DMS114 treated with DMSO at 0.1 percent for 48 hours (cell line): ENCODE data around the gene ZXDC.

Experiments
- DNase-seq: peaks from one replicate; lab custom pipeline; 2025; ENCODE audit not compliant: unreplicated experiment; lab: John Stamatoyannopoulos, UW

ZXDC gene

GRCh38 chr3:126438186-126438585 lies 37.5 kb downstream of the ZXDC start:
- DNase-seq: no peak

GRCh38 chr3:126436826-126437717 lies 38.6 kb downstream of the ZXDC start:
- DNase-seq: no peak

GRCh38 chr3:126435456-126436315 lies 40.0 kb downstream of the ZXDC start:
- no peak for DNase-seq

- no peak for DNase-seq
Observed at GRCh38 chr3:126434931-126435411, 40.7 kb downstream of the ZXDC start.

GRCh38 chr3:126434264-126434590 lies 41.5 kb downstream of the ZXDC start:
- DNase-seq: no peak

- no peak for DNase-seq
Observed at GRCh38 chr3:126433496-126434263, 42.0 kb downstream of the ZXDC start.

- DNase-seq: no peak
Observed at GRCh38 chr3:126433105-126433430, 42.6 kb downstream of the ZXDC start.

- no peak for DNase-seq
Observed at GRCh38 chr3:126432361-126433104, 43.2 kb downstream of the ZXDC start.

- no peak for DNase-seq
Observed at GRCh38 chr3:126431103-126431534, 44.6 kb downstream of the ZXDC start.

- DNase-seq: no peak
Observed at GRCh38 chr3:126424751-126425150, 50.9 kb downstream of the ZXDC start.

GRCh38 chr3:126424039-126424717 lies 51.5 kb downstream of the ZXDC start:
- no peak for DNase-seq

- DNase-seq: no peak
Observed at GRCh38 chr3:126423191-126424038, 52.3 kb downstream of the ZXDC start.

GRCh38 chr3:126422571-126423091 lies 53.1 kb downstream of the ZXDC start:
- no peak for DNase-seq

- DNase-seq: no peak
Observed at GRCh38 chr3:126422121-126422520, 53.6 kb downstream of the ZXDC start.

GRCh38 chr3:126421573-126422119 lies 54.0 kb downstream of the ZXDC start:
- DNase-seq: no peak

- DNase-seq: no peak
Observed at GRCh38 chr3:126419886-126420786, 55.6 kb downstream of the ZXDC start.

GRCh38 chr3:126419151-126419703 lies 56.5 kb downstream of the ZXDC start:
- DNase-seq: no peak
